ENCODE data around the gene FOXO1.

The FOXO1 gene

GRCh38 chr13:40612041-40612440 is 54.4 kb downstream of the FOXO1 start:
- H3K4me3 ChIP-seq (replicated peaks in 1 of 2; ENCODE audit: low read depth in 2 of 2, low read length in 2 of 2): no peak overlapping the region
- no peak for DNase-seq (ENCODE audit: low read depth in 2 of 2)
- TF ChIP-seq CTCF (IDR thresholded peaks at IDR 0.05; ENCODE audit: low read depth, low read length): no peak

- DNase-seq (ENCODE audit: low read depth in 2 of 2): no peak
- no peak for TF ChIP-seq CTCF (IDR thresholded peaks at IDR 0.05; ENCODE audit: low read depth, low read length)
- no peak overlapping the region for H3K4me3 ChIP-seq (replicated peaks in 1 of 2; ENCODE audit: low read depth in 2 of 2, low read length in 2 of 2)
Observed at GRCh38 chr13:40611635-40612034, 54.8 kb downstream of the FOXO1 start.

GRCh38 chr13:40611004-40611403 is 55.4 kb downstream of the FOXO1 start:
- peak in 1 of 2 donors; percentile 46 for DNase-seq (ENCODE audit: low read depth in 2 of 2)
- no peak for TF ChIP-seq CTCF (IDR thresholded peaks at IDR 0.05; ENCODE audit: low read depth, low read length)
- no peak overlapping the region for H3K4me3 ChIP-seq (replicated peaks in 1 of 2; ENCODE audit: low read depth in 2 of 2, low read length in 2 of 2)

- peak in 1 of 2 donors; percentile 51 for DNase-seq (ENCODE audit: low read depth in 2 of 2)
- TF ChIP-seq CTCF (IDR thresholded peaks at IDR 0.05; ENCODE audit: low read depth, low read length): no peak
- no peak overlapping the region for H3K4me3 ChIP-seq (replicated peaks in 1 of 2; ENCODE audit: low read depth in 2 of 2, low read length in 2 of 2)
Observed at GRCh38 chr13:40609972-40610726, 56.3 kb downstream of the FOXO1 start.

GRCh38 chr13:40608308-40608707 is 58.1 kb downstream of the FOXO1 start:
- H3K4me3 ChIP-seq (replicated peaks in 1 of 2; ENCODE audit: low read depth in 2 of 2, low read length in 2 of 2): no peak overlapping the region
- no peak for DNase-seq (ENCODE audit: low read depth in 2 of 2)
- TF ChIP-seq CTCF (IDR thresholded peaks at IDR 0.05; ENCODE audit: low read depth, low read length): no peak

GRCh38 chr13:40605573-40605972 is 60.9 kb downstream of the FOXO1 start:
- no peak overlapping the region for H3K4me3 ChIP-seq (replicated peaks in 1 of 2; ENCODE audit: low read depth in 2 of 2, low read length in 2 of 2)
- no peak for TF ChIP-seq CTCF (IDR thresholded peaks at IDR 0.05; ENCODE audit: low read depth, low read length)
- no peak for DNase-seq (ENCODE audit: low read depth in 2 of 2)

GRCh38 chr13:40604135-40604534 is 62.3 kb downstream of the FOXO1 start:
- H3K4me3 ChIP-seq (replicated peaks in 1 of 2; ENCODE audit: low read depth in 2 of 2, low read length in 2 of 2): no peak overlapping the region
- DNase-seq (ENCODE audit: low read depth in 2 of 2): no peak
- no peak for TF ChIP-seq CTCF (IDR thresholded peaks at IDR 0.05; ENCODE audit: low read depth, low read length)

Data from cardiac fibroblast (primary cell).